Testis (tissue), 2 donors: ENCODE results near the gene ALPK1.

ENCODE experiments used
- POLR2A ChIP-seq: fragments of 450-650 bp; IDR thresholded peaks from one replicate; pipeline ENCODE4 v1.6.1; 2017; ENCODE audit warnings: antibody characterized with exemption, mild to moderate bottlenecking, moderate library complexity
- TF ChIP-seq, protein P1 (sequence below), 3 experiments: fragments of 450-650 bp in 2 of 3; fragments of 200-600 bp in 1 of 3; sonication (generic) in 1 of 3; IDR thresholded peaks; one replicate each; pipeline ENCODE4 v1.5.1; 2016 to 2019; ENCODE audit warnings: antibody characterized with exemption in 3 of 3, mild to moderate bottlenecking in 2 of 3, moderate library complexity in 1 of 3

DNA sequence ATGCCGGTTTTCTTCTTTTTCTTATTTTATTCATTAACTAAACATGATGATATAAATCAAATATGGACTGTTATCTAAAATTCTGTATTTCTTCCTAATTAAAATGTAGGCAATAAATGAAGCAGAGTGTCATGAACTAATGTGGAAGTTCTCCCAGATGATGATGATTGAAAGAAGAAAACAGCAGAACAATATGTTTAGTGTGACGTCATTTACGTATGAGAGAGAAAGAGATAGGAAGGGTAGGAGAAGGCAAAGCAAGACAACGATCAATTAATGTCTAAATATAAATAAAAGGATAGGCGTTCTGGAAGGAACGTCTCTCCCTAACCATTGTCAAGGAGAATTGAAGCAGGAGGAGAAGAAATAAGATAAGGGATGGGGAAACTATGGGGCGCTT, 113.6 kb downstream of the ALPK1 start:
- TF ChIP-seq, protein P1, sequence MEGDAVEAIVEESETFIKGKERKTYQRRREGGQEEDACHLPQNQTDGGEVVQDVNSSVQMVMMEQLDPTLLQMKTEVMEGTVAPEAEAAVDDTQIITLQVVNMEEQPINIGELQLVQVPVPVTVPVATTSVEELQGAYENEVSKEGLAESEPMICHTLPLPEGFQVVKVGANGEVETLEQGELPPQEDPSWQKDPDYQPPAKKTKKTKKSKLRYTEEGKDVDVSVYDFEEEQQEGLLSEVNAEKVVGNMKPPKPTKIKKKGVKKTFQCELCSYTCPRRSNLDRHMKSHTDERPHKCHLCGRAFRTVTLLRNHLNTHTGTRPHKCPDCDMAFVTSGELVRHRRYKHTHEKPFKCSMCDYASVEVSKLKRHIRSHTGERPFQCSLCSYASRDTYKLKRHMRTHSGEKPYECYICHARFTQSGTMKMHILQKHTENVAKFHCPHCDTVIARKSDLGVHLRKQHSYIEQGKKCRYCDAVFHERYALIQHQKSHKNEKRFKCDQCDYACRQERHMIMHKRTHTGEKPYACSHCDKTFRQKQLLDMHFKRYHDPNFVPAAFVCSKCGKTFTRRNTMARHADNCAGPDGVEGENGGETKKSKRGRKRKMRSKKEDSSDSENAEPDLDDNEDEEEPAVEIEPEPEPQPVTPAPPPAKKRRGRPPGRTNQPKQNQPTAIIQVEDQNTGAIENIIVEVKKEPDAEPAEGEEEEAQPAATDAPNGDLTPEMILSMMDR (IDR thresholded peaks at IDR 0.05): no peak
- TF ChIP-seq POLR2A: no peak
